Peyer's patch (tissue), 4 donors: Measurements from ENCODE around the gene IGSF8.

ENCODE experiments used
- CTCF ChIP-seq, 6 experiments: fragments of 450-650 bp in 4 of 6; fragments of 200-600 bp in 2 of 6; sonication (generic) in 1 of 6; IDR thresholded peaks; one replicate each; pipeline ENCODE4 v1.5.1; 2017 to 2019; ENCODE audit warnings: antibody characterized with exemption in 6 of 6, mild to moderate bottlenecking in 3 of 6, moderate library complexity in 1 of 6
- POLR2A ChIP-seq, 2 donors: fragments of 450-650 bp; IDR thresholded peaks; one replicate each; pipeline ENCODE4 v1.5.1; 2017; ENCODE audit warnings: antibody characterized with exemption in 2 of 2, mild to moderate bottlenecking in 2 of 2, moderate library complexity in 2 of 2

DNA sequence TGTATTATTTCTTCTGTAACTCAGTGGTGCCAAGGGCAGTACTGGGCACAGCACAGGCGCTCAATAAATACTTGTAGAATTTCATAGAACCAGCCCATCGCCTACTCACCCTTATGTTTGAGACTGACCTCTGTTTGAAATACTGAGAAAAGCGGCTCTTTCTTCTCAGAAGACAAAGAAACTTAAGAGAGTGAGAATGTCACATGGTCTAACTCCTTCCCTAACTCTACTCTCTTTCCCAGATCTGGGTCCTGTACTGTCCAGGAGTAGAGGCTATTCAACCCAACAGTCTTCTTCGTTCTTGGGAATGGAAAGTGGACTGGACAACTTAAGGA, 4.2 kb downstream of the IGSF8 start:
- TF ChIP-seq CTCF (IDR thresholded peaks at IDR 0.05), result no peak
- TF ChIP-seq POLR2A (IDR thresholded peaks at IDR 0.05), result no peak
